Measurements from ENCODE around the gene TMCC1. TPM values are rescaled to one million over a fixed set of nuclear protein-coding genes. Genes with fewer than 3 reads are reported as not detected.
"Not testable (repeated sequence)": the region's sequence is repeated elsewhere in the genome, so short reads cannot be mapped to it uniquely, and the experiment has no call there.

Gene TMCC1
- total RNA-seq, 1 donor from 2014 or later: 42.3 TPM

DNA sequence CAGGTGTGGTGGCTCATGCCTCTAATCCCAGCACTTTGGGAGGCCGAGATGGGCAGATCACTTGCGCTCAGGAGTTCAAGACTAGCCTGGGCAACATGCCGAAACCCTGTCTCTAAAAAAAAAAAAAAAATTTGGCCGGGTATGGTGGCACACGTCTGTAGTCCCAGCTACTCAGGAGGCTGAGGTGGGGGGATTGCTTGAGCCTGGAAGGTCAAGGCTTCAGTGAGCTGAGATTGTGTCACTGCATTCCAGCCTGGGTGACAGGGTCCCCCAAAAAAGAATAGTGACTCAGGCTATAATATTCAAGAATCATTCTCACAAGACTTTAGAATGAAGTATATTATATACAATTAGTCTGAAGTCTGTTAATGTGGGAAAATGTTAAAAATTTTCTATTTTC, 216.5 kb downstream of the TMCC1 start:
- intact Hi-C loops (cut with DNase I): no loop called here
- Histone ChIP-seq H3K27me3 (no peaks in the 10 kb centered on the region), H3K4me1 (peaks cover 5% of the 10 kb centered on the region), H3K36me3 (no peaks in the 10 kb centered on the region), H3K9me3 (no peaks in the 10 kb centered on the region), H3K4me3 (no peak overlapping the region), H3K27ac (no peak overlapping the region)
- DNase-seq: no peak
- TF ChIP-seq, protein P1, sequence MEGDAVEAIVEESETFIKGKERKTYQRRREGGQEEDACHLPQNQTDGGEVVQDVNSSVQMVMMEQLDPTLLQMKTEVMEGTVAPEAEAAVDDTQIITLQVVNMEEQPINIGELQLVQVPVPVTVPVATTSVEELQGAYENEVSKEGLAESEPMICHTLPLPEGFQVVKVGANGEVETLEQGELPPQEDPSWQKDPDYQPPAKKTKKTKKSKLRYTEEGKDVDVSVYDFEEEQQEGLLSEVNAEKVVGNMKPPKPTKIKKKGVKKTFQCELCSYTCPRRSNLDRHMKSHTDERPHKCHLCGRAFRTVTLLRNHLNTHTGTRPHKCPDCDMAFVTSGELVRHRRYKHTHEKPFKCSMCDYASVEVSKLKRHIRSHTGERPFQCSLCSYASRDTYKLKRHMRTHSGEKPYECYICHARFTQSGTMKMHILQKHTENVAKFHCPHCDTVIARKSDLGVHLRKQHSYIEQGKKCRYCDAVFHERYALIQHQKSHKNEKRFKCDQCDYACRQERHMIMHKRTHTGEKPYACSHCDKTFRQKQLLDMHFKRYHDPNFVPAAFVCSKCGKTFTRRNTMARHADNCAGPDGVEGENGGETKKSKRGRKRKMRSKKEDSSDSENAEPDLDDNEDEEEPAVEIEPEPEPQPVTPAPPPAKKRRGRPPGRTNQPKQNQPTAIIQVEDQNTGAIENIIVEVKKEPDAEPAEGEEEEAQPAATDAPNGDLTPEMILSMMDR (IDR thresholded peaks at IDR 0.05): no peak
- ATAC-seq: no peak

DNA sequence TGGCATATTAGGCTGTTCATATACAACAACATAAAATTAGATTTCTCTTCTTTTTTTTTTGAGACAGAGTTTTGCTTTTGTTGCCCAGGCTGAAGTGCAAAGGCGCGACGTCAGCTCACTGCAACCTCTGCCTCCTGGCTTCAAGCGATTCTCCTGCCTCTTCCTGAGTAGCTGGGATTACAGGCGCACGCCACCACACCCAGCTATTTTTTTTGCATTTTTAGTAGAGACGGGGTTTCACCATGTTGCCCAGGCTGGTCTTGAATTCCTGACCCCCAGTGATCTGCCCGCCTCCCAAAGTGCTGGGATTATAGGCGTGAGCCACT, 218.8 kb downstream of the TMCC1 start:
- H3K4me3 ChIP-seq; ATAC-seq; DNase-seq; H3K36me3 ChIP-seq; intact Hi-C loops (cut with DNase I); H3K27ac ChIP-seq; H3K27me3 ChIP-seq; H3K4me1 ChIP-seq; H3K9me3 ChIP-seq: not testable (repeated sequence)

DNA sequence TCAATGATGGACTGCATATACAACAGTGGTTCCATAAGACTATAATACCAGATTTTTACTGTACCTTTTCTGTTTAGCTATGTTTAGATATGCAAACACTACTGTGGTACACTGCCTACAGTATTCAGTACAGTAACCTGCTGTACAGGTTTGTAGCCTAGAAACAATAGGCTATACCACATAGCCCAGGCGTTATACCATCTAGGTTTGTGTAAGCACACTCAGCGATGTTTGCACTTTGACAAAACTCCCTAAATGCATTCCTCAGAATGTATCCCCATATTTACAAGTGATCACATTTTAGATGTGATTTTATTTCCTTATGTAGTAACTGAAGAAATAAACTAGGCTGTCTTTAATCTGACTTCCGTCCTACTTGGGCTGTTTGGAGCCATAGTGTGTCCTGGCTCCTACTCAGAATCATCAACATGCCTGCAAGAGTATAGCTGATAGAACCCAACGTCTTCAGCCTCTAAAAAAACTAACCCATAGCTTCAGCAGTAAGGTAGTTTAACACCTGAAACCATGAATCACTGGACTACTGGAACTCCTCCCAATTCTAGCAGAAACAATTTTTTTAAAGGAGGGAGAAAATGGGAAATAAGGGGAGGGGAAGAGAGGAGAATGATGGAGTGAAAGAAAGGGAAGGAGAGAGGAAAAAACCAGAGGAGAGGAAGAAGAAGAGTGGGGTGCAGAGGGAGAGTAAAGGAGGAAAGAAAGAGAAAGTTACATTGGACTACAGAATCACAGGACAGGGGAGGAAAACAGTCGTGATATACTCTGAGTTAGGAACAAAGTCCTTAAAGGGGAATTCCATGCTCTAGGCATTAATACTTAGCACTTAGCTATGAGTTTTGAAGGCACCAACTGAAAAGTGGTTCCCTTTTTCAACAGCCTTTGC, 219.4 kb downstream of the TMCC1 start:
- H3K27me3 ChIP-seq: no peaks in the 10 kb centered on the region
- intact Hi-C loops (cut with DNase I): no loop called here
- H3K36me3 ChIP-seq: peaks cover 9% of the 10 kb centered on the region
- DNase-seq (no peak), ATAC-seq (peak; percentile 32)
- H3K4me3 ChIP-seq: no peak overlapping the region
- H3K4me1 ChIP-seq: peaks cover 5% of the 10 kb centered on the region
- no peak overlapping the region for H3K27ac ChIP-seq
- H3K9me3 ChIP-seq: no peaks in the 10 kb centered on the region
- TF ChIP-seq, protein P1 (IDR thresholded peaks at IDR 0.05): no peak

DNA sequence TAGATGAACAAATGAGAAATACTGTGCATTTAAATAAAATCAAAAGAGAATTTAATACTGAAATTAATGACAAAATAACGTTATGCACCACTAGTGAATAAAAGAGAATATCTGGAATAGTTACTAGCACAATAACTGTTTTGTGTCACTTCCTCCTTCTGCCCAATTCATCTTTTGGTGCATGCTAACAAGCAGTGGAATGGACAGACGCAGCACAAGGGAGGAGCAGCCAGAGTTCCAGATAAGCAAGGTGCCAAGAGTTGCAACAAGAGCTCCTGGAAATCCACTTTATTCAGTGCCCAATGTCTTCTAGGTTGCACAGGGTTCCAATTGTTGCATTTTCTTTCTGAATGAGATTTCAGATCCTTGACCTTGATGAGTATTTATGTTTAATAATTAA, 220.5 kb downstream of the TMCC1 start:
- DNase-seq (no peak), ATAC-seq (peak; percentile 36)
- H3K27me3 ChIP-seq: no peaks in the 10 kb centered on the region
- TF ChIP-seq, protein P1 (IDR thresholded peaks at IDR 0.05): no peak
- intact Hi-C loops (cut with DNase I): no loop called here
- H3K4me1 ChIP-seq: peaks cover 5% of the 10 kb centered on the region
- no peak overlapping the region for H3K4me3 ChIP-seq
- H3K36me3 ChIP-seq: peaks cover 9% of the 10 kb centered on the region
- H3K27ac ChIP-seq: no peak overlapping the region
- H3K9me3 ChIP-seq: no peaks in the 10 kb centered on the region

DNA sequence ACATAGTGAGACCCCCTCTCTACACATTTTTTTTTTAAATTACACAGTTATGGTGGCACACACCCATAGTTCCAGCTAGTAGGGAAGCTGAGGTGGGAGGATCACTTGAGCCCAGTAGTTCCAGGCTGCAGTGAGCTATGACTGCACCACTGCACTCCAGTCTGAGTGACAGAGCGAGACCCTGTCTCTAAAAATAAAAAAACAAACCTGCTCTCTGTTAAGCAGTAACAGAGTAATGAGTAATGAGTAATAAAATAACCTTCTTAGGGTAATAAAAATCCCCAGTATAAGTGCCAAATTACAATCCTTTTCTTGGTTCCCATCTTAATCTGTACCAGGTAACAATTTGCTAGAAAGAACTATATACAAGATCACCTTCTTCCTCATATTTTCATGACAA, 221.1 kb downstream of the TMCC1 start:
- intact Hi-C loops (cut with DNase I): no loop called here
- Histone ChIP-seq H3K27ac (no peak overlapping the region), H3K4me1 (peaks cover 5% of the 10 kb centered on the region), H3K27me3 (no peaks in the 10 kb centered on the region), H3K4me3 (no peak overlapping the region), H3K36me3 (peaks cover 9% of the 10 kb centered on the region), H3K9me3 (no peaks in the 10 kb centered on the region)
- no peak for DNase-seq
- no peak for ATAC-seq
- TF ChIP-seq, protein P1 (IDR thresholded peaks at IDR 0.05): no peak

DNA sequence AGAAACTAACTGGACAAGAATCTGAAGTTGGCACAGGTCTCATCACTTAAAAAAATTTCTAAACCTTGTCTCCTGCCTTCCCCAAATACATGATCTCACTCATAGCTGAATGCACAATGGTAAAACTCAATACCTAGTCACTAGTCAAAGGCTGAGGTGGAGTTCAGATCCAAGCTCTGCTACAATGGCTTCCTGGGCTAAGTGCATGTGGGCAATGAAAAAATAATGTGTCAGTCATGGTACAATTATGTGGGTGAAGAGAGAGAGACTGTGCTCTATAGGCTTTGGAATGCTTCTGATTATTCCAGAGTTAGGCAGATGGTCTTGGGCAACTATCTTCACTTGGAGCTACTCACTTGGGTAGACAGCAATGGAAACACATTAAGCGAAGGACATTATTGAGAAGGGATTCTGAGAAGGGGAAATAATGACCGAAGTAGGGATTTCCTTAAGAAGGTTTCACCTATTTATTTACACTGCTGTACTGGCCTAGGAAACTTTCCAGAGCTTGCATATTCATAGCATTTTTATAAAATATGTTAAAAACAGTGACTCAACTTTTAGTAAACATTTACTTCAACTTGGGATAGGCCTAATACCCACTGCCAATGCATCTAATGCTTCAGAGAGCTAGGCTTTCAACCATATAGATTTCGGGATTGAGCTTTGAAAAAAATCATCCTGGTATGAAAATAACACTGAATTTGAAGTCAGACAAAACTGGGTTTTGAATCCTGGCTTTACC, 228.3 kb downstream of the TMCC1 start:
- Histone ChIP-seq H3K4me1 (peaks cover 5% of the 10 kb centered on the region), H3K4me3 (no peak overlapping the region), H3K27ac (no peak overlapping the region), H3K36me3 (peaks cover 2% of the 10 kb centered on the region), H3K27me3 (no peaks in the 10 kb centered on the region), H3K9me3 (no peaks in the 10 kb centered on the region)
- TF ChIP-seq, protein P1 (IDR thresholded peaks at IDR 0.05): no peak
- intact Hi-C loops (cut with DNase I): no loop called here
- ATAC-seq (no peak), DNase-seq (no peak)
